Gastroesophageal sphincter (tissue), 4 donors: ENCODE data around the gene ABLIM2. TPM values are rescaled to one million over a fixed set of nuclear protein-coding genes. Genes with fewer than 3 reads are reported as not detected.

Experiments used
- ATAC-seq: fragments of 150-250 bp; one replicate; pipeline ENCODE4 v1.9.1; 2016; ENCODE audit warnings: mild to moderate bottlenecking, moderate library complexity
- H3K27ac ChIP-seq, 4 donors: fragments of 200-600 bp; sonication (generic) in 3 of 4; 1 replicate in 3 of 4; 2 replicates in 1 of 4; pipeline ENCODE4 v1.5.1; 2016 to 2019
- H3K27me3 ChIP-seq: fragments of 200-600 bp; sonication (generic); one replicate; pipeline ENCODE4 v1.5.1; 2019
- H3K36me3 ChIP-seq, 2 donors: fragments of 200-600 bp; sonication (generic); one replicate each; pipeline ENCODE4 v1.5.1; 2019; ENCODE audit warnings: control low read depth in 1 of 2
- H3K4me1 ChIP-seq, 3 donors: fragments of 200-600 bp; sonication (generic); 1 replicate in 2 of 3; 2 replicates in 1 of 3; pipeline ENCODE4 v1.5.1; 2016 to 2019; ENCODE audit warnings: control low read depth in 2 of 3
- H3K4me3 ChIP-seq, 2 donors: fragments of 200-600 bp; sonication (generic); one replicate each; pipeline ENCODE4 v1.5.1; 2019; ENCODE audit warnings: mild to moderate bottlenecking in 1 of 2, moderate library complexity in 1 of 2
- H3K9me3 ChIP-seq, 3 donors: fragments of 200-600 bp; sonication (generic); one replicate each; pipeline ENCODE4 v1.5.1; 2017 to 2019; ENCODE audit warnings: control low read depth in 2 of 3
- CTCF ChIP-seq, 4 experiments: fragments of 200-600 bp in 2 of 4; fragments of 450-650 bp in 2 of 4; sonication (generic) in 1 of 4; IDR thresholded peaks; one replicate each; pipeline ENCODE4 v1.5.1; 2017 to 2019; ENCODE audit warnings: antibody characterized with exemption in 4 of 4, mild to moderate bottlenecking in 2 of 4, moderate library complexity in 2 of 4
- EP300 ChIP-seq: sonication (generic); formaldehyde crosslinking; IDR thresholded peaks from one replicate; pipeline ENCODE4 v1.6.1; 2017; ENCODE audit warnings: antibody characterized with exemption, mild to moderate bottlenecking
- POLR2A ChIP-seq, 2 donors: fragments of 450-650 bp; IDR thresholded peaks; one replicate each; pipeline ENCODE4 v1.6.1; 2017; ENCODE audit warnings: antibody characterized with exemption in 2 of 2, mild to moderate bottlenecking in 2 of 2, moderate library complexity in 1 of 2
- POLR2AphosphoS5 ChIP-seq: sonication (generic); formaldehyde crosslinking; IDR thresholded peaks from one replicate; pipeline ENCODE4 v1.6.1; 2017; ENCODE audit warnings: antibody characterized with exemption
- WGBS, 2 donors: methylation state at CpG; one replicate each; pipeline ENCODE4 v1.1.5; 2018; ENCODE audit warnings: low coverage in 1 of 2; 5-methylcytosine and 5-hydroxymethylcytosine counted together
- total RNA-seq, 4 donors: library from RNA; depleted of rRNA; stranded (reverse); fragments of >200 nt; gene quantifications; one replicate each; pipeline ENCODE4 v1.1.0, GENCODE V29; 2016

The ABLIM2 gene
- total RNA-seq, 4 donors from 2014 or later: 5.0 to 13.5 (median 8.0) TPM

- H3K36me3 ChIP-seq: no peaks in the 10 kb centered on the region
- peaks cover 0 to 65% (median 21%) of the 10 kb centered on the region in 3 donors for H3K4me1 ChIP-seq
- 84% methylated on average over 5 of the region's 13 CpGs; no CpG with 5 or more reads in 1 of the 2 donors for whole genome bisulfite sequencing, 2 donors
- peak overlapping the region in 2 of 4 donors; percentile 80 for H3K27ac ChIP-seq
- no peak for ATAC-seq
- no peaks in the 10 kb centered on the region for H3K27me3 ChIP-seq
- H3K4me3 ChIP-seq: no peak overlapping the region
- TF ChIP-seq POLR2AphosphoS5 (no peak), POLR2A (IDR thresholded peaks at IDR 0.05) (no peak), CTCF (IDR thresholded peaks at IDR 0.05) (no peak), EP300 (no peak)
- no peaks in the 10 kb centered on the region for H3K9me3 ChIP-seq
Measured at GRCh38 chr4:7971881-7972500, 186.6 kb downstream of the ABLIM2 start.

- no peaks in the 10 kb centered on the region for H3K9me3 ChIP-seq
- H3K27me3 ChIP-seq: no peaks in the 10 kb centered on the region
- TF ChIP-seq EP300 (no peak), POLR2AphosphoS5 (no peak), CTCF (IDR thresholded peaks at IDR 0.05) (no peak), POLR2A (IDR thresholded peaks at IDR 0.05) (no peak)
- peak overlapping the region in 3 of 4 donors; percentile 80 to 84 (median 80) for H3K27ac ChIP-seq
- H3K36me3 ChIP-seq: no peaks in the 10 kb centered on the region
- no peak overlapping the region for H3K4me3 ChIP-seq
- no peak for ATAC-seq
- H3K4me1 ChIP-seq: peaks cover 0 to 65% (median 21%) of the 10 kb centered on the region in 3 donors
- no CpG with 5 or more reads among the region's 2 CpGs for WGBS, 2 donors
Measured at GRCh38 chr4:7971159-7971631, 187.4 kb downstream of the ABLIM2 start.

- WGBS, 2 donors: 78 to 85% methylated on average over 4 to 9 of the region's 13 CpGs
- peak overlapping the region; percentile 30 to 84 (median 80) for H3K27ac ChIP-seq
- no peaks in the 10 kb centered on the region for H3K27me3 ChIP-seq
- H3K4me1 ChIP-seq: peaks cover 0 to 72% (median 21%) of the 10 kb centered on the region in 3 donors
- no peaks in the 10 kb centered on the region for H3K9me3 ChIP-seq
- H3K36me3 ChIP-seq: no peaks in the 10 kb centered on the region
- H3K4me3 ChIP-seq: no peak overlapping the region
- TF ChIP-seq EP300 (no peak), POLR2A (IDR thresholded peaks at IDR 0.05) (no peak), POLR2AphosphoS5 (no peak), CTCF (IDR thresholded peaks at IDR 0.05) (no peak)
- no peak for ATAC-seq
Measured at GRCh38 chr4:7970361-7970946, 188.2 kb downstream of the ABLIM2 start.

- Histone ChIP-seq H3K36me3 (no peaks in the 10 kb centered on the region), H3K4me3 (no peak overlapping the region), H3K27ac (peak overlapping the region in 3 of 4 donors; percentile 80 to 84 (median 80)), H3K27me3 (no peaks in the 10 kb centered on the region), H3K4me1 (peaks cover 0 to 73% (median 18%) of the 10 kb centered on the region in 3 donors), H3K9me3 (no peaks in the 10 kb centered on the region)
- ATAC-seq: no peak
- 64 to 65% methylated on average over 8 to 12 of the region's 16 CpGs for WGBS, 2 donors
- TF ChIP-seq POLR2A (IDR thresholded peaks at IDR 0.05) (no peak), EP300 (no peak), POLR2AphosphoS5 (no peak), CTCF (IDR thresholded peaks at IDR 0.05) (no peak)
Measured at GRCh38 chr4:7968262-7968896, 190.2 kb downstream of the ABLIM2 start.
